HEK293T (cell line): Measurements from ENCODE around the gene GPBP1.

ENCODE experiments used
- BHLHE40 ChIP-seq: fragments of 450-650 bp; IDR thresholded peaks from 2 replicates; pipeline ENCODE4 v1.6.1; 2016; ENCODE audit warnings: mild to moderate bottlenecking, moderate library complexity, borderline replicate concordance
- CTBP1 ChIP-seq: fragments of 450-650 bp; IDR thresholded peaks from 2 replicates; pipeline ENCODE4 v1.6.1; 2016; ENCODE audit warnings: borderline replicate concordance
- ELF4 ChIP-seq: fragments of 450-650 bp; IDR thresholded peaks from 2 replicates; pipeline ENCODE4 v1.6.1; 2017; ENCODE audit warnings: antibody characterized with exemption
- FOXA1 ChIP-seq: fragments of 450-650 bp; IDR thresholded peaks from 2 replicates; pipeline ENCODE4 v1.6.1; 2016; ENCODE audit warnings: mild to moderate bottlenecking
- FOXM1 ChIP-seq: fragments of 450-650 bp; IDR thresholded peaks from 2 replicates; pipeline ENCODE4 v1.6.1; 2017; ENCODE audit warnings: mild to moderate bottlenecking, borderline replicate concordance
- HDGF ChIP-seq: fragments of 450-650 bp; IDR thresholded peaks from 2 replicates; pipeline ENCODE4 v1.6.1; 2017; ENCODE audit warnings: antibody characterized with exemption, borderline replicate concordance
- L3MBTL2 ChIP-seq: fragments of 450-650 bp; conservative IDR thresholded peaks from 2 replicates; pipeline ENCODE4 v1.6.1; 2016; ENCODE audit warnings: mild to moderate bottlenecking
- LEF1 ChIP-seq: fragments of 450-650 bp; IDR thresholded peaks from 2 replicates; pipeline ENCODE4 v1.6.1; 2017; ENCODE audit warnings: mild to moderate bottlenecking, borderline replicate concordance
- SP1 ChIP-seq: fragments of 450-650 bp; IDR thresholded peaks from 2 replicates; pipeline ENCODE4 v1.6.1; 2017
- SUZ12 ChIP-seq: fragments of 450-650 bp; IDR thresholded peaks from 2 replicates; pipeline ENCODE4 v1.6.1; 2016; ENCODE audit warnings: mild to moderate bottlenecking
- TARDBP ChIP-seq: fragments of 450-650 bp; IDR thresholded peaks from 2 replicates; pipeline ENCODE4 v1.6.1; 2016
- ZNF384 ChIP-seq: fragments of 450-650 bp; IDR thresholded peaks from 2 replicates; pipeline ENCODE4 v1.6.1; 2016
- TF ChIP-seq, protein P1 (sequence below): fragments of 450-650 bp; IDR thresholded peaks from 2 replicates; pipeline ENCODE4 v1.6.1; 2016

DNA sequence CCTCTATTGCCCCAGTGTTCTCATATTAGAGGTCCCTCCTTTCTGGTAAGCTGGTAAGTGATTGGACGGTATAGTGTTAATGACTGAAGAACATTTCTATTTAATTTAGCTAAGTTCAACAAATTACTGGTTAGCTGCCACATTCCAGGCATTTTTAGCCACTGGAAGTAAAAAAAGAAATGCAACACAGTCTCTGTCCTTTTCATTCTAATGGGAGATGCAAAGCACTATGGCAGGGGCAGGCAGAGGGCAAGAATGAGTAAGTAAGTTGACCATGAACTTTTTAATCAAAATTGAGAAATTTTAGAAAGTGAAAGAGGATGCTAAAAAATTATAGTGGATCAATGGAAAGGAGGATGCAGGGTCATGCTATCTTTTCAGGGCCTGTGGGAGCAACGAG is 137.4 kb downstream of the GPBP1 start:
- no peak for TF ChIP-seq ZNF384
- no peak for TF ChIP-seq HDGF
- TF ChIP-seq BHLHE40 = no peak
- no peak for TF ChIP-seq ELF4
- no peak for TF ChIP-seq SP1
- TF ChIP-seq FOXM1 = no peak
- TF ChIP-seq CTBP1 = no peak
- TF ChIP-seq TARDBP = no peak
- no peak for TF ChIP-seq FOXA1
- TF ChIP-seq, protein P1, sequence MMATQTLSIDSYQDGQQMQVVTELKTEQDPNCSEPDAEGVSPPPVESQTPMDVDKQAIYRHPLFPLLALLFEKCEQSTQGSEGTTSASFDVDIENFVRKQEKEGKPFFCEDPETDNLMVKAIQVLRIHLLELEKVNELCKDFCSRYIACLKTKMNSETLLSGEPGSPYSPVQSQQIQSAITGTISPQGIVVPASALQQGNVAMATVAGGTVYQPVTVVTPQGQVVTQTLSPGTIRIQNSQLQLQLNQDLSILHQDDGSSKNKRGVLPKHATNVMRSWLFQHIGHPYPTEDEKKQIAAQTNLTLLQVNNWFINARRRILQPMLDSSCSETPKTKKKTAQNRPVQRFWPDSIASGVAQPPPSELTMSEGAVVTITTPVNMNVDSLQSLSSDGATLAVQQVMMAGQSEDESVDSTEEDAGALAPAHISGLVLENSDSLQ = no peak
- no peak for TF ChIP-seq L3MBTL2
- no peak for TF ChIP-seq LEF1
- TF ChIP-seq SUZ12 = no peak
